HL-60 (cell line): ENCODE data around the gene ARHGEF16.

ENCODE experiments used
- GABPA ChIP-seq: IDR thresholded peaks from 2 replicates; pipeline ENCODE4 v1.6.1; 2012; ENCODE audit warnings: low read depth
- POLR2AphosphoS5 ChIP-seq: IDR thresholded peaks from 2 replicates; pipeline ENCODE4 v1.6.1; 2012; ENCODE audit warnings: low read depth
- TF ChIP-seq, protein P1 (sequence below): IDR thresholded peaks from one replicate; pipeline ENCODE4 v1.5.1; 2011; ENCODE audit warnings: low read length, control low read depth, inconsistent platforms; ENCODE audit not compliant: insufficient read depth

GRCh38 chr1:3419415-3420204, 34.9 kb upstream of the ARHGEF16 start:
- TF ChIP-seq, protein P1, sequence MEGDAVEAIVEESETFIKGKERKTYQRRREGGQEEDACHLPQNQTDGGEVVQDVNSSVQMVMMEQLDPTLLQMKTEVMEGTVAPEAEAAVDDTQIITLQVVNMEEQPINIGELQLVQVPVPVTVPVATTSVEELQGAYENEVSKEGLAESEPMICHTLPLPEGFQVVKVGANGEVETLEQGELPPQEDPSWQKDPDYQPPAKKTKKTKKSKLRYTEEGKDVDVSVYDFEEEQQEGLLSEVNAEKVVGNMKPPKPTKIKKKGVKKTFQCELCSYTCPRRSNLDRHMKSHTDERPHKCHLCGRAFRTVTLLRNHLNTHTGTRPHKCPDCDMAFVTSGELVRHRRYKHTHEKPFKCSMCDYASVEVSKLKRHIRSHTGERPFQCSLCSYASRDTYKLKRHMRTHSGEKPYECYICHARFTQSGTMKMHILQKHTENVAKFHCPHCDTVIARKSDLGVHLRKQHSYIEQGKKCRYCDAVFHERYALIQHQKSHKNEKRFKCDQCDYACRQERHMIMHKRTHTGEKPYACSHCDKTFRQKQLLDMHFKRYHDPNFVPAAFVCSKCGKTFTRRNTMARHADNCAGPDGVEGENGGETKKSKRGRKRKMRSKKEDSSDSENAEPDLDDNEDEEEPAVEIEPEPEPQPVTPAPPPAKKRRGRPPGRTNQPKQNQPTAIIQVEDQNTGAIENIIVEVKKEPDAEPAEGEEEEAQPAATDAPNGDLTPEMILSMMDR: no peak
- TF ChIP-seq GABPA (no peak), POLR2AphosphoS5 (no peak)
